Stimulated activated CD4-positive, alpha-beta T cell treated with anti-CD3 and anti-CD28 coated beads, Interleukin-12 subunit alpha, Interleukin-12 subunit beta, amount 100 ng/mL, for 48 hours (primary cell): ENCODE data around the gene RBM45.
"Not testable (repeated sequence)": the region's sequence is repeated elsewhere in the genome, so short reads cannot be mapped to it uniquely, and the experiment has no call there.

Source experiments
- DNase-seq, 3 donors: peaks; one replicate each; pipeline ENCODE4 v3.0.0-alpha.2; 2020; ENCODE audit warnings: low read depth in 2 of 3, low spot score in 1 of 3

The RBM45 gene

GRCh38 chr2:178105566-178105965, 6.7 kb upstream of the RBM45 start:
- DNase-seq = no peak

GRCh38 chr2:178106053-178106452, 6.2 kb upstream of the RBM45 start:
- DNase-seq = no peak

GRCh38 chr2:178108176-178108575, 4.1 kb upstream of the RBM45 start:
- DNase-seq = no peak

GRCh38 chr2:178109813-178110212, 2.4 kb upstream of the RBM45 start:
- no peak for DNase-seq

- DNase-seq = no peak
Observed at GRCh38 chr2:178110681-178111080, 1.6 kb upstream of the RBM45 start.

- no peak for DNase-seq
Observed at GRCh38 chr2:178111743-178112142, 494 bp upstream of the RBM45 start.

- DNase-seq = no peak
Observed at GRCh38 chr2:178114462-178114861, 2.2 kb downstream of the RBM45 start.

GRCh38 chr2:178115271-178115670, 3.0 kb downstream of the RBM45 start:
- DNase-seq = no peak

GRCh38 chr2:178117725-178118124, 5.5 kb downstream of the RBM45 start:
- no peak for DNase-seq

GRCh38 chr2:178119179-178119922, 7.1 kb downstream of the RBM45 start:
- no peak for DNase-seq

- DNase-seq = no peak
Observed at GRCh38 chr2:178123163-178123562, 10.9 kb downstream of the RBM45 start.

GRCh38 chr2:178125125-178125524, 12.9 kb downstream of the RBM45 start:
- no peak for DNase-seq

GRCh38 chr2:178125862-178126261, 13.6 kb downstream of the RBM45 start:
- no peak for DNase-seq

GRCh38 chr2:178128836-178129630, 16.8 kb downstream of the RBM45 start:
- DNase-seq = no peak

GRCh38 chr2:178136321-178137025, 24.2 kb downstream of the RBM45 start:
- no peak for DNase-seq

- DNase-seq = no peak
Observed at GRCh38 chr2:178142274-178143065, 30.2 kb downstream of the RBM45 start.

GRCh38 chr2:178143481-178143880, 31.2 kb downstream of the RBM45 start:
- no peak for DNase-seq

GRCh38 chr2:178152033-178152432, 39.8 kb downstream of the RBM45 start:
- no peak for DNase-seq

- no peak for DNase-seq
Observed at GRCh38 chr2:178152542-178152941, 40.3 kb downstream of the RBM45 start.

GRCh38 chr2:178152977-178153376, 40.7 kb downstream of the RBM45 start:
- DNase-seq = no peak

GRCh38 chr2:178153878-178154277, 41.6 kb downstream of the RBM45 start:
- not testable (repeated sequence) for DNase-seq
